HepG2 (cell line): ENCODE measurements around the gene PTK7. TPM values are rescaled to one million over a fixed set of nuclear protein-coding genes. Genes with fewer than 3 reads are reported as not detected.

ENCODE experiments used
- ATAC-seq: fragments of 200-7000 bp; cut with Tn5 transposase; 3 replicates; pipeline ENCODE4 v1.9.1; 2020; ENCODE audit warnings: mild to moderate bottlenecking, moderate library complexity
- BruUV-seq: library from RNA; stranded (reverse); fragments of 400-500 nt; replicated peaks from 2 replicates; lab custom pipeline; 2021; lab: Mats Ljungman, UMichigan
- CTCF ChIA-PET: fragments of 300-600 bp; formaldehyde crosslinking; extraction: SDS; loops from one replicate; lab custom pipeline; 2021; ENCODE audit warnings: low total read pairs, inconsistent platforms, low intra/inter-chr PET ratio; lab: Yijun Ruan, JAX
- POLR2A ChIA-PET: fragments of 350-600 bp; sonication (Branson Sonifier 250); formaldehyde crosslinking; loops from one replicate; lab custom pipeline; 2020; ENCODE audit warnings: antibody characterized with exemption, inconsistent platforms; lab: Yijun Ruan, JAX
- DNase-seq: peaks from one replicate; pipeline ENCODE4 v3.0.0-alpha.2; 2015; ENCODE audit warnings: low spot score
- FAIRE-seq: peaks from 3 replicates; lab custom pipeline; 2011; peaks lifted over from hg19 to GRCh38; lab: Jason Lieb, UNC
- H2AFZ ChIP-seq: one replicate; pipeline ENCODE4 v1.6.1; 2011; ENCODE audit warnings: low read length, inconsistent platforms
- H3K27ac ChIP-seq: fragments of 300-600 bp; 3 replicates; pipeline ENCODE4 v1.8.0; 2011; ENCODE audit warnings: mixed run types, mild to moderate bottlenecking, mixed read lengths, low read length, inconsistent platforms; ENCODE audit not compliant: insufficient read depth; ENCODE audit errors: extremely low read length
- H3K27me3 ChIP-seq, 2 experiments: fragments of 200-600 bp in 1 of 2; 2 replicates in 1 of 2; 3 replicates in 1 of 2; pipeline versions ENCODE4 v1.6.0 to v1.8.0; 2011; ENCODE audit warnings: low read length in 2 of 2, mild to moderate bottlenecking in 2 of 2, moderate library complexity in 2 of 2, inconsistent platforms in 1 of 2; ENCODE audit not compliant: insufficient read depth in 2 of 2, control insufficient read depth in 1 of 2
- H3K36me3 ChIP-seq, 2 experiments: fragments of 200-600 bp in 1 of 2; replicated peaks in 1 of 2; 2 replicates in 1 of 2; 3 replicates in 1 of 2; pipeline versions ENCODE4 v1.5.1 to v1.8.0; 2011; ENCODE audit warnings: low read length in 2 of 2, inconsistent platforms in 1 of 2; ENCODE audit not compliant: insufficient read depth in 2 of 2, control insufficient read depth in 1 of 2
- H3K4me1 ChIP-seq: 2 replicates; pipeline ENCODE4 v1.5.1; 2012; ENCODE audit warnings: low read length, inconsistent platforms; ENCODE audit not compliant: insufficient read depth
- H3K4me2 ChIP-seq: 2 replicates; pipeline ENCODE4 v1.6.0; 2011; ENCODE audit warnings: low read depth, low read length, inconsistent platforms
- H3K4me3 ChIP-seq, 3 experiments: fragments of 200-600 bp in 1 of 3; sonication (generic), shearing (Covaris generic) in 1 of 3; replicated peaks in 1 of 3; 2 replicates each; pipeline ENCODE4 v1.5.1; 2011 to 2016; ENCODE audit warnings: low read length in 3 of 3, inconsistent platforms in 2 of 3, low read depth in 2 of 3, mild to moderate bottlenecking in 2 of 3, control low read depth in 1 of 3, mixed read lengths in 1 of 3; ENCODE audit not compliant: insufficient read depth in 1 of 3
- H3K79me2 ChIP-seq: one replicate; pipeline ENCODE4 v1.6.1; 2011; ENCODE audit warnings: low read length, inconsistent platforms; ENCODE audit not compliant: insufficient read depth
- H3K9ac ChIP-seq: 2 replicates; pipeline ENCODE4 v1.6.0; 2011; ENCODE audit warnings: mild to moderate bottlenecking, low read depth, low read length, inconsistent platforms; ENCODE audit not compliant: insufficient read depth
- H3K9me3 ChIP-seq: 2 replicates; pipeline ENCODE4 v1.5.1; 2012; ENCODE audit warnings: mild to moderate bottlenecking, low read length
- H4K20me1 ChIP-seq: 2 replicates; pipeline ENCODE4 v1.6.0; 2011; ENCODE audit warnings: inconsistent platforms, mild to moderate bottlenecking, low read length, moderate library complexity; ENCODE audit not compliant: insufficient read depth
- HNRNPH1 ChIP-seq: fragments of 200-400 bp; formaldehyde crosslinking; optimal IDR thresholded peaks from 2 replicates; pipeline ENCODE3; 2017; ENCODE audit warnings: mild to moderate bottlenecking, low read depth, low read length
- HNRNPK ChIP-seq: fragments of 200-400 bp; formaldehyde crosslinking; IDR thresholded peaks from 2 replicates; pipeline ENCODE4 v1.6.1; 2018; ENCODE audit warnings: low read length, low read depth, moderate library complexity, mild to moderate bottlenecking; ENCODE audit not compliant: poor library complexity, severe bottlenecking
- THYN1 ChIP-seq: sonication (generic); formaldehyde crosslinking; IDR thresholded peaks from 2 replicates; pipeline ENCODE4 v1.8.1; 2023; ENCODE audit warnings: low read depth, mild to moderate bottlenecking, moderate library complexity, missing genetic modification reagents, borderline replicate concordance
- ZMYM4 ChIP-seq: sonication (generic); formaldehyde crosslinking; IDR thresholded peaks from 2 replicates; pipeline ENCODE4 v1.8.1; 2023; ENCODE audit warnings: mild to moderate bottlenecking, missing genetic modification reagents
- ZNF331 ChIP-seq: sonication (generic); formaldehyde crosslinking; IDR thresholded peaks from 2 replicates; pipeline ENCODE4 v1.4.0; 2020; ENCODE audit warnings: missing genetic modification reagents
- ZNF710 ChIP-seq: sonication (generic); formaldehyde crosslinking; IDR thresholded peaks from 2 replicates; pipeline ENCODE4 v1.5.0; 2020; ENCODE audit warnings: mild to moderate bottlenecking, missing genetic modification reagents, borderline replicate concordance
- WGBS: methylation state at CpG from one replicate; pipeline ENCODE4 v1.1.6; 2017; ENCODE audit warnings: low lambda C conversion rate; 5-methylcytosine and 5-hydroxymethylcytosine counted together
- in situ Hi-C: cut with HindIII; loops from 2 replicates; pipeline ENCODE4 v1.10.0; 2017; ENCODE audit warnings: low pct_unique_long_range_greater_than_20kb; ENCODE audit not compliant: extremely low pct_ligation_motif_present
- intact Hi-C: fragments of 100-400 bp; cut with micrococcal nuclease; formaldehyde crosslinking; loops from one replicate; pipeline ENCODE4 v1.10.0; 2022; ENCODE audit not compliant: unreplicated experiment
- polyA plus RNA-seq, 8 experiments: library from polyadenylated mRNA; depleted of rRNA in 3 of 8; stranded (reverse) in 7 of 8; unstranded in 1 of 8; fragments of >200 nt; fragmentation: Illumina TruSeq in 4 of 8; extraction: Trizol in 4 of 8; gene quantifications; 2 replicates each; pipeline versions ENCODE4 v1.2.1 to v1.2.3, GENCODE V29; 2011 to 2016; ENCODE audit warnings: low read depth in 4 of 8, missing spikeins in 1 of 8, mixed read lengths in 1 of 8; ENCODE audit not compliant: insufficient read depth in 1 of 8
- total RNA-seq, 5 experiments: library from RNA; depleted of rRNA; stranded (reverse); fragments of >200 nt; fragmentation: Illumina TruSeq; extraction: Trizol; gene quantifications; 2 replicates each; pipeline ENCODE4 v1.2.3, GENCODE V29; 2016; ENCODE audit warnings: low read depth in 1 of 5
- TF ChIP-seq, protein P1 (sequence below): sonication (generic); formaldehyde crosslinking; IDR thresholded peaks from 2 replicates; pipeline ENCODE4 v1.5.0; 2020; ENCODE audit warnings: missing genetic modification reagents, mild to moderate bottlenecking, borderline replicate concordance

Gene PTK7
- total and polyA plus RNA-seq, 2 of the 13 experiments (the other 11 are each of a cell fraction or from before 2014, with no cell fraction given) = 98.5 to 99.8 TPM

DNA sequence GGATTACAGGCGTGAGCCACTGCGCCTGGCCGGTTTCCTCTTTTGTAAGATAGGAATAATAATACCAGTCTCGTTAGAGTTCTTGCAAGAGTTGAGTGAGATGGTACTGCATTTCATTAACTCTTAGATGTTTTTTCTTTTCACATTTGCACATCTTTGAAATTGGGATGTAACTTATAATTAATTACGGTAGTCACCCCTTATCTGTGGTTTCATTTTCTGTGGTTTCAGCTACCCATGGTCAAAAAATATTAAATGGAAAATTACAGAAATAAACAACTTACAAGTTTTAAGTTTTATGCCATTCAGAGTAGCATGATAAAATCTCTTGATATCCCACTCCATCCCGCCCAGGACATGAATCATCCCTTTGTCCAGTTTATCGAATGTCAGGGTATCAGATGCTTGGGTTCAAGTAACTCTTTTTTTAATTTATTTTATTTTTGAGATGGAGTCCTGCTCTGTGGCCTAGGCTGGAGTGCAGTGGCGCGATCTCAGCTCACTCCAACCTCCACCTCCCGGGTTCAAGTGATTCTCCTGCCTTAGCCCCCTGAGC is 15.4 kb downstream of the PTK7 start:
- peak overlapping the region; percentile 92 for H3K27ac ChIP-seq
- H4K20me1 ChIP-seq = no peaks in the 10 kb centered on the region
- TF ChIP-seq ZMYM4 (CRISPR knock-in tag) = no peak
- FAIRE-seq = no peak
- peaks cover 84% of the 10 kb centered on the region for H3K79me2 ChIP-seq
- intact Hi-C loops = no loop called here
- WGBS = 97% methylated on average over 10 of the region's 10 CpGs
- H3K4me2 ChIP-seq = no peak overlapping the region; the same call in 1 of the 2 replicates
- H3K9me3 ChIP-seq = no peaks in the 10 kb centered on the region
- no peak overlapping the region for H3K4me3 ChIP-seq
- no peak for DNase-seq
- peak overlapping the region; percentile 81; the same call in 1 of the 2 replicates for H3K9ac ChIP-seq
- no peaks in the 10 kb centered on the region for H3K36me3 ChIP-seq
- BruUV-seq = no TSS peak
- ATAC-seq = no peak
- H3K27me3 ChIP-seq = no peaks in the 10 kb centered on the region
- in situ Hi-C loops = no loop called here
- POLR2A ChIA-PET = interaction anchor here (1.7 to 5.5 kb wide), 4 partner anchors 15 to 112 kb away, joined by 5 to 67 read pairs (median 6); partner anchors contain the start of genes KLC4, MRPL2, PEX6 and PTK7
- peaks cover 94% of the 10 kb centered on the region for H3K4me1 ChIP-seq
- H2AFZ ChIP-seq = no peak overlapping the region
- CTCF ChIA-PET = no interaction called here

DNA sequence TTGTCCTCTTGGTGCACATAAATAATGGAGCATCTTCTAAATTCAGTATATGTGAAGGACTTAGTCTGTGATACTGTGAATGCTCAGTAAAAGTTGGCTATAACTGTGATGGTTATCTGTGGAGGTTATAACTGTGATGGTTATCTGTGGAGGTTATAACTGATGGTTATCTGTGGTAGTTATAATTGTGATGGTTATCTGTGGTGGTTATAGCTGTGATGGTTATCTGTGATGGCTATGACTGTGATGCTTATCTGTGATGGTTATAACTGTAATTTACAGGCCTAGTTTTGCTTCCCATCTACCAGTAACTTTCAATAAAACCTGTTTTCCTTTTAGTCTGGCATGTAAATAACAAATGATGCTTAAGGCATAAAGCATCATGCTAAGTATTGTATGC is 16.5 kb downstream of the PTK7 start:
- peaks cover 84% of the 10 kb centered on the region for H3K79me2 ChIP-seq
- ATAC-seq = no peak
- intact Hi-C loops (no loop called here), in situ Hi-C loops (no loop called here)
- no peak for FAIRE-seq
- no peak overlapping the region for H3K4me2 ChIP-seq
- no peak overlapping the region for H3K4me3 ChIP-seq
- no peaks in the 10 kb centered on the region for H3K9me3 ChIP-seq
- BruUV-seq = no TSS peak
- no peak overlapping the region for H3K9ac ChIP-seq
- TF ChIP-seq ZNF710 (CRISPR knock-in tag) = no peak
- no peak for TF ChIP-seq HNRNPK
- TF ChIP-seq ZNF331 (CRISPR knock-in tag) = no peak
- TF ChIP-seq HNRNPH1 = no peak
- no peak for TF ChIP-seq THYN1 (CRISPR knock-in tag)
- TF ChIP-seq, protein P1, sequence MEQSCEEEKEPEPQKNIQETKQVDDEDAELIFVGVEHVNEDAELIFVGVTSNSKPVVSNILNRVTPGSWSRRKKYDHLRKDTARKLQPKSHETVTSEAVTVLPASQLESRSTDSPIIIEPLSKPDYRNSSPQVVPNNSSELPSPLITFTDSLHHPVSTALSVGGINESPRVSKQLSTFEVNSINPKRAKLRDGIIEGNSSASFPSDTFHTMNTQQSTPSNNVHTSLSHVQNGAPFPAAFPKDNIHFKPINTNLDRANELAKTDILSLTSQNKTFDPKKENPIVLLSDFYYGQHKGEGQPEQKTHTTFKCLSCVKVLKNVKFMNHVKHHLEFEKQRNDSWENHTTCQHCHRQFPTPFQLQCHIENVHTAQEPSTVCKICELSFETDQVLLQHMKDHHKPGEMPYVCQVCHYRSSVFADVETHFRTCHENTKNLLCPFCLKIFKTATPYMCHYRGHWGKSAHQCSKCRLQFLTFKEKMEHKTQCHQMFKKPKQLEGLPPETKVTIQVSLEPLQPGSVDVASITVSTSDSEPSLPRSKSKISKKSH = no peak
- no peak for DNase-seq
- no peaks in the 10 kb centered on the region for H4K20me1 ChIP-seq
- H3K36me3 ChIP-seq = no peaks in the 10 kb centered on the region
- no peak overlapping the region for H3K27ac ChIP-seq
- POLR2A ChIA-PET = interaction anchor here (1.2 to 2.1 kb wide), 2 partner anchors 16 to 33 kb away, joined by 7 to 10 read pairs; partner anchors contain the start of genes KLC4, MRPL2 and PTK7
- H2AFZ ChIP-seq = no peak overlapping the region
- CTCF ChIA-PET = no interaction called here
- no peaks in the 10 kb centered on the region for H3K27me3 ChIP-seq
- H3K4me1 ChIP-seq = peaks cover 95% of the 10 kb centered on the region
